COLO668 (cell line): ENCODE measurements around the gene PLPPR3.

ENCODE experiments used
- DNase-seq: peaks from one replicate; lab custom pipeline; 2025; ENCODE audit not compliant: unreplicated experiment; lab: John Stamatoyannopoulos, UW

The PLPPR3 gene

GRCh38 chr19:821825-822503, at the start of gene PLPPR3:
Gene PLPPR3, minus strand, starts transcription at chr19:821955. Its CDS starts 396 bp downstream, at chr19:821559.
- no peak for DNase-seq

GRCh38 chr19:870963-871401, 49.2 kb upstream of the PLPPR3 start:
- DNase-seq, result no peak

GRCh38 chr19:870314-870713, 48.6 kb upstream of the PLPPR3 start:
- DNase-seq, result no peak

- DNase-seq, result no peak
These were observed 47.8 kb upstream of the PLPPR3 start for GRCh38 chr19:869245-870177.

GRCh38 chr19:868458-869244, 46.9 kb upstream of the PLPPR3 start:
- no peak for DNase-seq

GRCh38 chr19:867855-868457, 46.2 kb upstream of the PLPPR3 start:
- DNase-seq, result no peak

GRCh38 chr19:867301-867793, 45.6 kb upstream of the PLPPR3 start:
- no peak for DNase-seq

- DNase-seq, result no peak
These were observed 45.1 kb upstream of the PLPPR3 start for GRCh38 chr19:866769-867300.

GRCh38 chr19:863315-863620, 41.5 kb upstream of the PLPPR3 start:
- DNase-seq, result no peak

GRCh38 chr19:862581-863314, 41.0 kb upstream of the PLPPR3 start:
- peak; percentile 60 for DNase-seq

GRCh38 chr19:861756-862580, 40.2 kb upstream of the PLPPR3 start:
- DNase-seq, result peak; percentile 69

- DNase-seq, result no peak
These were observed 39.5 kb upstream of the PLPPR3 start for GRCh38 chr19:861141-861755.

- no peak for DNase-seq
These were observed 37.4 kb upstream of the PLPPR3 start, which contains the start of gene CFD for GRCh38 chr19:858868-859843. Gene CFD, plus strand, starts transcription at chr19:859664. Its CDS starts 26 bp downstream, at chr19:859690.

- no peak for DNase-seq
These were observed 36.5 kb upstream of the PLPPR3 start for GRCh38 chr19:858284-858683.

GRCh38 chr19:855566-856120, 33.9 kb upstream of the PLPPR3 start:
- no peak for DNase-seq

GRCh38 chr19:855142-855541, 33.4 kb upstream of the PLPPR3 start:
- no peak for DNase-seq

GRCh38 chr19:854549-854948, 32.8 kb upstream of the PLPPR3 start:
- DNase-seq, result no peak
